ENCODE measurements around the gene UCHL1. TPM values are rescaled to one million over a fixed set of nuclear protein-coding genes. Genes with fewer than 3 reads are reported as not detected.

Gene UCHL1
- total and polyA plus RNA-seq, 2 of the 13 experiments (the other 11 are each of a cell fraction or from before 2014, with no cell fraction given), result not detected

DNA sequence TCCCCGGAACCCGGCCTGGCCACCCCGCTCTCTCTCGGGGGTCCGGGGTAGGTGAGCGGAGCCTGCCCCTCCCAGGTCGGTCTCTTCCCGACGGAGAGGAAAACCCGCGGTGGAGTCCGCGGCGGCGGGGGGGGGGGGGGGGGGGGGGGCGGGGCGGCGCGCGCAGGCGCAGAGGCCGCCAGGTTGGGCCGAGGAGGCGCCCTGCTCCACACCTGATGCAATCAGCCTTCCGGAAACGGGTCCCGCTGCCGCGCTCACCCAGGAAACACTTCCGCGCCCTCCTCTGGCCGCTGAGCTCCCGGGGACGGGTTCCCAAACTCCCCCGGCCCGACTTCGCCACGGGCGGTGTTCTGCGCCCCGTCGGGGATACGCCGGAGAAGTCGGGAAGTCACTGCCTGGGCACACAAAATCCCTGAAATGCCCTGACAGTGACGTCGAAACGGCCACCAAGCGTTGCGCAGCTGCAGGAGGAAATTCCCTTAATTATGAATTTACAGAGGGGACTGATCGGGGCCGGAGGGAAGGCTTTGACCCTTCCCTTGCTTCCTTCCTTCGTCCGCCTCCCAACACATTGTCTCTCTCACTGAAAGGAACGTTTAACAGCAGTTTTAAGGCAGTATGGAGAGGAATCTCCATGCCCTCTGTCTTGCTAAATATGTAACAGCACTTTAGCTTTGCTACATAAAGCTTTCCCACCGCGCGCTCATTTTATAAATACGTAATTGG, 40.3 kb upstream of the UCHL1 start (continued):
- TF ChIP-seq, protein P1, sequence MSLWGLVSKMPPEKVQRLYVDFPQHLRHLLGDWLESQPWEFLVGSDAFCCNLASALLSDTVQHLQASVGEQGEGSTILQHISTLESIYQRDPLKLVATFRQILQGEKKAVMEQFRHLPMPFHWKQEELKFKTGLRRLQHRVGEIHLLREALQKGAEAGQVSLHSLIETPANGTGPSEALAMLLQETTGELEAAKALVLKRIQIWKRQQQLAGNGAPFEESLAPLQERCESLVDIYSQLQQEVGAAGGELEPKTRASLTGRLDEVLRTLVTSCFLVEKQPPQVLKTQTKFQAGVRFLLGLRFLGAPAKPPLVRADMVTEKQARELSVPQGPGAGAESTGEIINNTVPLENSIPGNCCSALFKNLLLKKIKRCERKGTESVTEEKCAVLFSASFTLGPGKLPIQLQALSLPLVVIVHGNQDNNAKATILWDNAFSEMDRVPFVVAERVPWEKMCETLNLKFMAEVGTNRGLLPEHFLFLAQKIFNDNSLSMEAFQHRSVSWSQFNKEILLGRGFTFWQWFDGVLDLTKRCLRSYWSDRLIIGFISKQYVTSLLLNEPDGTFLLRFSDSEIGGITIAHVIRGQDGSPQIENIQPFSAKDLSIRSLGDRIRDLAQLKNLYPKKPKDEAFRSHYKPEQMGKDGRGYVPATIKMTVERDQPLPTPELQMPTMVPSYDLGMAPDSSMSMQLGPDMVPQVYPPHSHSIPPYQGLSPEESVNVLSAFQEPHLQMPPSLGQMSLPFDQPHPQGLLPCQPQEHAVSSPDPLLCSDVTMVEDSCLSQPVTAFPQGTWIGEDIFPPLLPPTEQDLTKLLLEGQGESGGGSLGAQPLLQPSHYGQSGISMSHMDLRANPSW (CRISPR knock-in tag; IDR thresholded peaks at IDR 0.05; ENCODE audit: borderline replicate concordance), result 0 out of 2 replicates have a peak, but pooled peaks have one; percentile 25
- TF ChIP-seq ZNF546 (CRISPR knock-in tag; conservative IDR thresholded peaks at IDR 0.05), result 0 out of 2 replicates have a peak, but pooled peaks have one; percentile 58
- no peak; the same call in 1 of the 2 replicates for TF ChIP-seq ZNF256 (CRISPR knock-in tag; conservative IDR thresholded peaks at IDR 0.05)
- TF ChIP-seq SP140L (CRISPR knock-in tag; IDR thresholded peaks at IDR 0.05; ENCODE audit: borderline replicate concordance), result no peak
- TF ChIP-seq, protein P2, sequence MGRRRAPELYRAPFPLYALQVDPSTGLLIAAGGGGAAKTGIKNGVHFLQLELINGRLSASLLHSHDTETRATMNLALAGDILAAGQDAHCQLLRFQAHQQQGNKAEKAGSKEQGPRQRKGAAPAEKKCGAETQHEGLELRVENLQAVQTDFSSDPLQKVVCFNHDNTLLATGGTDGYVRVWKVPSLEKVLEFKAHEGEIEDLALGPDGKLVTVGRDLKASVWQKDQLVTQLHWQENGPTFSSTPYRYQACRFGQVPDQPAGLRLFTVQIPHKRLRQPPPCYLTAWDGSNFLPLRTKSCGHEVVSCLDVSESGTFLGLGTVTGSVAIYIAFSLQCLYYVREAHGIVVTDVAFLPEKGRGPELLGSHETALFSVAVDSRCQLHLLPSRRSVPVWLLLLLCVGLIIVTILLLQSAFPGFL (CRISPR knock-in tag; IDR thresholded peaks at IDR 0.05), result no peak
- TF ChIP-seq, protein P3, sequence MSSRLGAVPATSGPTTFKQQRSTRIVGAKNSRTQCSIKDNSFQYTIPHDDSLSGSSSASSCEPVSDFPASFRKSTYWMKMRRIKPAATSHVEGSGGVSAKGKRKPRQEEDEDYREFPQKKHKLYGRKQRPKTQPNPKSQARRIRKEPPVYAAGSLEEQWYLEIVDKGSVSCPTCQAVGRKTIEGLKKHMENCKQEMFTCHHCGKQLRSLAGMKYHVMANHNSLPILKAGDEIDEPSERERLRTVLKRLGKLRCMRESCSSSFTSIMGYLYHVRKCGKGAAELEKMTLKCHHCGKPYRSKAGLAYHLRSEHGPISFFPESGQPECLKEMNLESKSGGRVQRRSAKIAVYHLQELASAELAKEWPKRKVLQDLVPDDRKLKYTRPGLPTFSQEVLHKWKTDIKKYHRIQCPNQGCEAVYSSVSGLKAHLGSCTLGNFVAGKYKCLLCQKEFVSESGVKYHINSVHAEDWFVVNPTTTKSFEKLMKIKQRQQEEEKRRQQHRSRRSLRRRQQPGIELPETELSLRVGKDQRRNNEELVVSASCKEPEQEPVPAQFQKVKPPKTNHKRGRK (CRISPR knock-in tag; IDR thresholded peaks at IDR 0.05), result 0 out of 2 replicates have a peak, but pooled peaks have one; percentile 58
- 0 out of 2 replicates have a peak, but pooled peaks have one; percentile 30 for TF ChIP-seq NKX3-1 (CRISPR knock-in tag; IDR thresholded peaks at IDR 0.05)
- no peak for TF ChIP-seq EZH2 (conservative IDR thresholded peaks at IDR 0.05; ENCODE audit: low read depth, low read length)
- peak; percentile 68 for TF ChIP-seq RXRB (CRISPR knock-in tag; IDR thresholded peaks at IDR 0.05; ENCODE audit: borderline replicate concordance)
- TF ChIP-seq ZNF562 (CRISPR knock-in tag; IDR thresholded peaks at IDR 0.05; ENCODE audit: borderline replicate concordance), result no peak
- peak; percentile 50; the same call in 1 of the 2 replicates for TF ChIP-seq ZNF441 (CRISPR knock-in tag; IDR thresholded peaks at IDR 0.05; ENCODE audit: borderline replicate concordance)
- TF ChIP-seq ZNF878 (CRISPR knock-in tag; IDR thresholded peaks at IDR 0.05), result peak; percentile 75; the same call in 1 of the 2 replicates
- TF ChIP-seq ZNF839 (CRISPR knock-in tag; IDR thresholded peaks at IDR 0.05; ENCODE audit: borderline replicate concordance), result peak; percentile 78; the same call in 1 of the 2 replicates
- no peak for TF ChIP-seq ZNF644 (CRISPR knock-in tag; IDR thresholded peaks at IDR 0.05; ENCODE audit: low read depth)
- TF ChIP-seq ZNF883 (CRISPR knock-in tag; IDR thresholded peaks at IDR 0.05; ENCODE audit: not compliant biosample characterization), result peak; percentile 21
- no peak for TF ChIP-seq SOX13 (IDR thresholded peaks at IDR 0.05)
- no peak; a peak in 1 of 4 replicates for TF ChIP-seq SOX13 (CRISPR knock-in tag; conservative IDR thresholded peaks at IDR 0.05 in 1 of 2, IDR thresholded peaks at IDR 0.05 in 1 of 2)
- no peak for TF ChIP-seq ZNF773 (CRISPR knock-in tag; IDR thresholded peaks at IDR 0.05; ENCODE audit: borderline replicate concordance)
- no peak for TF ChIP-seq MTA3 (CRISPR knock-in tag; IDR thresholded peaks at IDR 0.05)
- TF ChIP-seq ATF1 (CRISPR knock-in tag; IDR thresholded peaks at IDR 0.05), result no peak
- TF ChIP-seq ZNF777 (CRISPR knock-in tag; IDR thresholded peaks at IDR 0.05), result peak; percentile 100
- TF ChIP-seq, protein P4, sequence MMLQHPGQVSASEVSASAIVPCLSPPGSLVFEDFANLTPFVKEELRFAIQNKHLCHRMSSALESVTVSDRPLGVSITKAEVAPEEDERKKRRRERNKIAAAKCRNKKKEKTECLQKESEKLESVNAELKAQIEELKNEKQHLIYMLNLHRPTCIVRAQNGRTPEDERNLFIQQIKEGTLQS (CRISPR knock-in tag; IDR thresholded peaks at IDR 0.05), result peak; percentile 83
- TF ChIP-seq ZFY (CRISPR knock-in tag; IDR thresholded peaks at IDR 0.05), result peak; percentile 76
- TF ChIP-seq CENPT (CRISPR knock-in tag; IDR thresholded peaks at IDR 0.05; ENCODE audit: low read depth), result no peak
- TF ChIP-seq PHF5A (CRISPR knock-in tag; IDR thresholded peaks at IDR 0.05; ENCODE audit: low read depth, unreplicated experiment), result peak; percentile 84
